GM21528 (cell line): ENCODE results near the gene IRX2.

Experiments used
- ATAC-seq: cut with Tn5 transposase; IDR thresholded peaks from one replicate; pipeline ENCODE4 v1.9.1; 2021; ENCODE audit warnings: mild to moderate bottlenecking, moderate library complexity; ENCODE audit not compliant: unreplicated experiment, low FRiP score

IRX2 gene

DNA sequence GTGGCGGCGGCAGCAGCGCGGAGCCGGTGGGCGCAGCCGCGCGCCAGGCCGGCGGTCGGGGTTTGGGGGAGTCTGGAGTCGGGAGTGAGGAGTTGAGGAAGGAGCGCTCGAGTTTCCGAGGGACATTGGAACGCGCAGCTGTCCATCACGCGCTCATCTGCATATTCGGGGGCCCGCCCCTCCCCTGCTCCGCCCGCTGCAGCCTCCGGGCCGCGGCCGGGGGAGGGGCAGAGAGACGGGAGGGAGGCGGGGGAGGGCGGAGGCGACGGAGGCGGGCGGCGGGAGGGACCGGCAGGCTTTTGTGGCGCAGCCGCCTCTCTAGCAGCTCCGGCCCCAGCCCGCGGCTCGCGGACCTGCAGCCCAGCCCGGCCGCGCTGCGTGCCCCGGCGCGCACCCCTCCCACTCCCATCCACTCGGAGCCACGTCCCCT lies at the start of gene IRX2:
IRX2 (minus strand) TSS at position 86 of the 430 bp plus-strand sequence. CDS start 264 bp downstream, outside the sequence.
- ATAC-seq, result no peak

DNA sequence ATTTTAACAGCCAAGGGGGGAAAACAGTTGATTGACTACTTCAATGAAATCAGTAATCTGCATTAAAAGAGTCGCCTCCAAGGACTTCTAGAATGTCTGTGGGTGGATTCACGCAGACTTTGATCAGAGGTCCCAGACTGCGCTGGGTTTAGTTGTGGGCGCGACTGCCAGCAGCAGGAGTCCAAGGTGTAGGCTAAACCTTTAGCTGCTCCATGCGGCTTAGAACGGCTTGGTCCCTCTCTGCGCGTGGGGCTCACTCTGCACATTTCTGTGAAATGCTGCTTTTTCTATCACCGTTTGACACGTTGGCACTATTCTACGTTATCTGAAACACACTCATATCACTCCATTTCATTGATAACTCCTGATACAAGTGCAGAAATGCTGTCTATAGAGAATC lies 48.6 kb upstream of the IRX2 start:
- no peak for ATAC-seq

DNA sequence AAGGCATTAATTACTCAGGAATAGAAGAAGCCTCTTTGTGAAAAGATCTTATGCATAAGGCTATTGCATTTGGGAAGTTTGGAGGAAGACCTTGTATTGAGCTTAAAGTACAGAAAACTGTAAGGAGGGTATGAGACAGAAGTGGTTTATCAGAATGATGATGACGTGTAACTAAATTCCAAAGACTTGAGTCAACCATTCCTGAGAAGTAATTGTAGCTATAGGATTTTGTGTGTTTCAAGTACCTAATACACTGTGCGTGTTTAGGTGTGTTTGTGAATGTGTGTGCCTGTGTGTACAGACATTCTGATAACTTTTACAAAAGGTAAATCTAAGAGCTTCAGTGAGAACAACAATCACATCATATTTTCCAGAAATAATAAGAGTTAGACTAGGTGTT lies 46.5 kb upstream of the IRX2 start:
- ATAC-seq, result no peak

DNA sequence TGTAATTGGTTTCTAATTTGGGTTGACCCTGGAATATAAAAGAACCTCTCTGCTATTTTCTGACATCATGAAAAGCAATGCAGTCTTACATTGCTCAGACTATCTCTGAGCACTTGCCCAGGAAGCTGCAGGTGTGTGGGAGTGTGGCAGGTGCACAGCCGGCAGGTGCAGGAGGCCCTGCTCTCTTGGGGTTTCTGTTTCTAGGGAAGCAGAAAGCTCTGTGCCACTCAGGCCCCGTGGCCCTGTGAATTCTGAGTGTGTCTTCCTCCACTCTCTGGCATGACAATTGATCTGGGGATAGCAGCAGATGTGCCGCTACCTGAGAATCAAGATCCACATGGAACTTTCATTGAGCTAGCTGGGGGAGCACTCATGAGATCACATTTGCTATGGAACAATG lies 45.7 kb upstream of the IRX2 start:
- no peak for ATAC-seq

DNA sequence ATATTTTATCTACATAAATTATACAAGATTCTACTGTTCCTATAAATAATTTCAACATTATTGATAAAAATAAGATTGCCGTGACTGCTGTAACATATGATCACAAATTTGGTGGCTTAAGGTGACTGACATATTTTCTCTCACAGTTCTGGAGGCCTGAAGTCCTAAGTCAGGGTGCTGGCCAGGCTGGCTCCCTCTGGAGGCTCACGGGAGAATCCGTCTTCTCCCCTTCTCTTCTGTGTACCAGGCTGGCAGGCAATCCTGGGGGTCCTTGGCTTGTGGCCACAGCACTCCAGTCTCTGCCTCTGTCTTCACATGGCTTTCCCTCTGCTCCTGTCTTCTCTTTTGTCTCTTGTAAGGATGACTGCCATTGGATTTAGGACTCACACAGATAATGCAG lies 31.7 kb upstream of the IRX2 start:
- no peak for ATAC-seq

DNA sequence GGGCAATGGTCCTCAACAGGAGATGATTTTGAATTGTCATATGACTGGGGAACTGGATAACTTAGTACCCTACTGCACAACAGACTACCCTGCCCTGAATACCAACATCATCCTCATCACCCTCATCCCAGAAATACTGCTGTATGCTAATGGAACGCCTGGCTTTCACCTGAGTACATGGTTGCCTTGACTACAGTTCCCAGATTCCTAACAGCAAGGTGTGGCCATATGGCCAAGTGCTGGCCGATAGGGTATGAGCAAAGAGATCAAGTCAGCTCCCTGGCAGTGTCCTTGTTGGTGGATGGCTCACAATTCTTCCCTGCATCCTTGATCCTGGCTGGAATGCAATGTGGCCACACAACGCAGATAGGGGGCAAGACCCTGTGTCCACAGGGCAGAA lies 31.2 kb upstream of the IRX2 start:
- no peak for ATAC-seq

DNA sequence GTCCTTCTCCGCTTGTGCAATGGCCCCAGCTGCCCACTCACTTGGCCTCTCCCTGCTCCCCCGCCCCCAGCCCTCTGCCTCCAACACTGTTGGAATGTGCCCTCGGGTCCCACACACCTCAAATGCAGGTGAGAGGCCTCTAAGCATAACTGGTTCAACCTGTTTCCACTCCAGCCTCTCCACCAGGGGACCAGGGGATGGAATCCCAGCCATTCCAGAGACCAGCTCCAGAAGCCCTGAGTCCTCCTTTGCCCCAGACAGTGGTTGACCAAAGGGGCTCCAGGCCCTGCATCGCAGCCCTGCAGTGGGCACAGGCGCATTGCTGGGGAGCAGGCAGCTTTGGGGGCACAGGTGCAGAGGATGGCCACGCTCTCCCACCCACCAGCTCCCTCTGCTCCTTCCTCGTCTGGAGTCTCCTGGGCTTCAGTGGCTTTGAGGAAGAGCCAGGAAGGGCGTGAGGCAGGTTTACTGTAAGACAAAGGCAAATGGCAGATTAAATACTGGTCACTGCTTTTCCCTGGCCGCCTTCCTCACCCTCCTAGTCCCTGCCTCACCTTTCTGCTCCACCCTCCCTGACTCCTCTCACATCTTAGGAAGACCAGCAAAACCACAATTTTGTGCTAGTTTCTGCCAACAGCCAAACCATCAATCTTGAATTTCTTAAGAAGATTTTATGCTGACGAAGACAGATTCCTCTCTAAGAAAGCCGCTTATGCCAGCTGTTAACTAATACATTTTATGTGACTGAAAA lies 29.1 kb upstream of the IRX2 start:
- no peak for ATAC-seq

DNA sequence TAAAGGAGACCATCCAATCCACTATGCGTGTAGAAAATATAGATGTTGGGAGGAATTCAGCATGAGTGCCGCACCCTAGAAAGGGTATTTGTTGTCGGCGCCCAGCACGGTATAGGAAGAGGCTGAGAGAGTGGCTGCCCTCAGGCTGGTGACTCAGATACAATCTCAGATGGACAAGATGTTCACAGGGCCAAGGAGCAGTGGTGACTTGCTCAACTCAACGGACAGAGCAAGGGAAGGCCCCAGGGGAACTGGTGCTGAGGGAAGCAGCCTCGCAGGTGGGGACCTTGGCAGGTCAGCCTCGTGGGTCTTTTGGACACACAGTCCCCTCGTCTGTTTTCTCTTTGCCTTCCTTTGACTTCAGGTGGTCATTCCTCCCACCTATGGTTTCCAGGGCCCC lies 28.0 kb upstream of the IRX2 start:
- no peak for ATAC-seq

DNA sequence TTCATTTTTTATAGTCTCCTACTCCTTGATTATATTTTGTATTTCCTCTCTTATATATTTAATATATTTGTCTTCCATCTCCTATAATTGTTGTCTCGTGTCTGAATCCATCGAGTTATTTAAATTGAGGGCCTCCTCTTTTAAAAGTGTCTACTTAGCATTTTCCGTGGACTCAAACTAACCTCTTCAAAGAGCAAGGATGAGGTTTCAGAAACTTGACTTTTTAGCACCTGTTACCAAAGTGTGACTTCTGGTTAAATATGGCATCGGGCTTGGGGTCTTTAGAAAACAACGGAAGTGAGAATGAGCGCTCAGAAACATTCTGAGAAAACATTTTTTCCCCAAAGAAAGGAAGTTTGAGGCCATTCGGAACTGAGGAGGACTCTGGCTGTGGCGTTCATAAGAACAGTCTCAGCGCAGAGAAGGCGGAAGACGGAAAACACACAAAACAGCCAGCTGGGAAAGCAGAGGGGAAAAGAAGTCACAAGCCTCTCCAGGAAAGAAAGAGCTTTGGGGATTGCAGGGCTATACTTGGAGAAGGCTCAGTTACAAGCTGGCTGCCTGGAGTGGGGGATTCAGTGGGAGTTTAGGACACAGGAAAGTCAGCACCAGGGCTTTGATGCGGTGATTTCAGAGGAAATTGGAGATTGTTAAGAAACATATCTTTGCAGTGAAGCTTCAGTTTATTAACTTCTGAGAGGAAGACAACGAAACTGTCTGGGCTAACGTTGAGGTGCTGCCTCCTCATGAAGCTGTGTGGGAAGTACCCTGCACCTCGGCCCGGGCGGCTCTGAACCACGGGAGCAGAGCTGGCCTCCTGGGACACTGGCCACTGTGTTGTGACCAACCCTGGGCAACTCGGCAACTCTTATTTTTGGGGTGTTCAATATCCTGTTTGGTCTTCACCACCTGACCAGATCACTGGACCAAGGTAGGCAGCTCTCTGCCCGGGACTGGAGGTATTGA lies 25.1 kb upstream of the IRX2 start:
- ATAC-seq, result no peak

DNA sequence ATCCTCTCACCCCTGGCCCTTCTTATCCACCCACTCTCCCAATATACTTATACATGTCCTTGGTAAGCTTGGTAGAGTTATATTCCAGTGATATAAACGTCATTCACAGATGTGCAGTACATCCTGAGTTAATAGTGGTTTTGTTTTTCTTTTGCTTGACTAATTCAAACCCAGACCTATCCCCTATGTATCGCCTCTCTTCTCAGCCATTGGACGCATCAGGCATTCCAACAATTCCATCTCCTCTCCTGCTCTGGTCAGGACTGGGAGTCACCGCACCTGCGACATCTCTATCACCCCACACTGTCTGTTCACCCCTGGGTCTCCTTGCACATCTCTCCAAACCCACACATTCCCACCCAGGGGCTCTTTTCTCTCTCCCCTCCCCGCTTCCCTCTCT lies 21.9 kb upstream of the IRX2 start:
- ATAC-seq, result no peak

DNA sequence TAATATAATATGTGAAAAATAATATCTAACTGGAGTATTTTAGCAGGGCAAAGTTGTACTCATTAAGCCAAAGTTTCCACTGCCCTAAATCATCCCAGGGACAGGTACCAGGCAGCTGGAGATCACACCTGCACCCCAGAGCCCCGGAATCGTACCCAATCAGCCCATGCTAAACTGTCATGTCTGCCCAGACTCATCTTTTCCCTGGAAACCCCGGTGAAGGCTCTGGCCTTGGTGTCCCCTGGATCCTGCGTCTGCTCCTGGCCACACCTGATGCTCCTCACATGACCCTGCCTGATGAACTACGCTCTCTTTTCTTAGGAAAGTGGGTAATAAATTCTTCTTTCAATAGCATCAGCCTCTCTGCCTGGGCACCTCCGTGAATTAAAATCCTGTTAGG lies 15.6 kb upstream of the IRX2 start:
- no peak for ATAC-seq

DNA sequence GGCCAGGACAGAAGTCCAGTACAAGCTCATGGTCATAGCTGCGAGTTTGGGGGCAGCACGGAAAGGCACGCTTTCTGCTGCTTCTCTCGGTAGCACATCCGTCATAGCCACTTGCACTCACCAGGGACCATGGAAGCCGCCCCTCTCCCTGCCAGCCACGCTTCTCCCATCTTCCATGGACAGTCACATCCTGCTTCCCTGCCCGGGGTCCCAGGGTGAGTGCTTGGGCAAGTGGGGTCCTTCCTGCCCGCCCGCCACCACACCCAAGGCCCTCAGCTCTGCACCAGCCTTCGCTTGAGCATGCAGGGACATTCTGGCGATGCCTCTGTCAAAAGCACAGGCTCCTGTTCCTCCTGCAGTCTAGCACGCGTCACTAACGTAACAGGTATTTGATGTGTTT lies 13.1 kb upstream of the IRX2 start:
- ATAC-seq, result no peak

DNA sequence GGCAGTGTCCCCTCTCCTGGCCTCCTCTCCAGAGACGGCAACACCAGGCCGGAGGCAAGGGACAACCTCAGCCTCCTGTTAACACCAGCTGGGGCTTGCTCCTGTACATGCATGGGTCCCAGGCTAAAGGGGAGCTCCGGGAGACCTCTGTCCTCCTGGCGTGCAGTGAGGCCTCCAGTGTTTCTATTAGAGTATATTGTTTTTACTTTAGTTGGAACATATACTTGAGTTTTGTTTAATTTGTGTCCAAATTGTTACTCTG lies 12.0 kb upstream of the IRX2 start:
- ATAC-seq, result no peak

DNA sequence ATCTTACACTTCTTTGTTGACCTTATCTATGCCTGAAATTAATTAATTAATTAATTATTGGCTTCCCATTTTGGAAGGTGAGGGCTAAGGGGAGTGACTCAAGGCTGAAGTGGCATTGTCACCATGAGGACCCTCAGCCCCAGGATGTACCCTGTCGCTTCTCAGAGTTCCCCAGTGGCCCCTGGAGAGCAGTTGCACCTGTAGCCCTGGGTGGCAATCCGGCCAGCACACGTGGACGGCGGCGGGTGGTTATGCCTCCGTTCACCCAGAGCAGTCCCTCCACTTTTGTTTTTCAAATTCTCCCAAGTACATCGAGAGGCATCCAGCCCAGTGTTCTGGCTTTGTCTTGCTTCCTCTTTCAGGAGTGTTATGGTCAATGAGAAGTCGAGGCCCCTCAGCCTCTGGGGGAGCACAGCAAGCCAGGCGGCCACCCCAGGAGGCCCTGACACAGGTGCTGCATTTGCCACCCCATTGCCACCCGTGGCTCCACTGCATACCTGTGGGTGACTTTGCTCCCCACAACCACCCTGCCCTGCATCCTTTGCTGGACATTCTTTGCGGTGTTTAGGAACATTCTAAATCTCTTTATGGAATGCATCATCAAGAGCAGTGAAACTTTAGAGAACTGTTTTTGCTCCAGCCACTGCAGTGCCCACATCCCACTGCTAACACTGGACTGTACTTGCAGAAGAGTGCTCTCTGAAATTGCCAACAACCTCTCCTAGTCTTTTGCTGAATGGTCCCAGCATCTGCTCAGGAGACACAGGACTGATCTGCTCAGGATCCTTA lies 11.5 kb upstream of the IRX2 start:
- ATAC-seq, result no peak

DNA sequence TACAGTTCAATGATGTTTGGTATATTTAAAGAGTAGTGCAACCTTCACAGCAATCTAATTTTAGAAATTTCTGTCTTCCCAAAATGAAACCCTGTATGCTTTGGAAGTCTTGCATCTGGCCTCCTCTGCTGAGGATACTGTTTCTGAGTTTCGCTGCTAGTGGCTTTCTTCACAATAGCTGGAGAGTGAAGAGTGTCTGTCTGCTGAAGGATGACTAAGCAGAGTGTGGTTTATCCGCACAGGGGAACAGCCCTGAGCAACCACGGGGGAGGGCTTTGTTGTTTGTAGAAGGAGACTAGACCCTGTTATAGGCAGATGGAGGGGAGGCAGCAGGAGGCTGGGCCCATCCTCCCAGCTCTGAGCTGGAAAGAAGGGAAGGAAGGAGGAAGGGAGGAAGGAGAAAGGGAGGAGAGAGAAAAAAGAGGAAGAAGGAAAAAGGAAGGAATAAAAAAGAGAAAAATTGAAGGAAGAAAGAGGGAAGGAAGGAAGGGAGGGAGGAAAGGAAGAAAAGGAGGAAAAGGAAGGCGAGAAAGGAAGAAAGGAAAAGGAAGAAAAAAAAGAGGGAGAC lies 10.5 kb upstream of the IRX2 start:
- ATAC-seq, result no peak

DNA sequence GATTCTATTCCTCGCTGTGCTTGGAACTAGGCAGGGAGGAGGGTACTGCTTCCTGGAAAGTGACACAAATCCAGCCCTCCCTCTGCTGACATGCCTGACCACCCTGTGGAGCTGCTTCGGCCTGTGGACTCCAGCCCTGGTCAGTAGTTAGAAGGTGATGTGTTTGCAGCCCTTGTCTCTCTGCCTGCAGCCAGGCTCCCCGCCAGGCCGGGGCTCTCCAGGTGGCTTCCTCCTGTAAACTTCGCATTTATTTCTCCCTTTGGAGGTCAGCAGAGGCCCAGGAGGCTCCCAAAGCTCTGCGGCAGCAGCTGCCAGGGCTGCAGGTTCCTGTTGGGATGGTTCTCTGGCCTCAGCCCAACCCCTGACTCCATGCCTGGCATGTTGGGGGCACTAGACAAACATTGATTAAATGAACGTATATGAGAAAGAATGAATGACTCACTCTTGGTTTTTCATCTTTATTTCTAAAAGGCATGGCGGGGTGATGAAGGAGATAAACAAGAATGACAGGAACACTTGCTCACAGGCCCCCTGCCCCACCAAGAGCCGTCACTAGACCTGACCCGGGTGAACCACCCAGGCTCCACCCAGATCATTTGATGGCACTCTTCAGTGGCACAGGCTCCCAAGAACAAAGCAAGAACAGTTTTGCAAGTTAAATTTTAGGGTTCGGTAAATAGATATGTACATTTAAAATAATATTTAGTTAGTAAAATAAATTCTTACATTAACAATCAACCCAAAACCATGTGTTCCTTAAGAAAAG lies 8.4 kb upstream of the IRX2 start:
- ATAC-seq, result no peak

DNA sequence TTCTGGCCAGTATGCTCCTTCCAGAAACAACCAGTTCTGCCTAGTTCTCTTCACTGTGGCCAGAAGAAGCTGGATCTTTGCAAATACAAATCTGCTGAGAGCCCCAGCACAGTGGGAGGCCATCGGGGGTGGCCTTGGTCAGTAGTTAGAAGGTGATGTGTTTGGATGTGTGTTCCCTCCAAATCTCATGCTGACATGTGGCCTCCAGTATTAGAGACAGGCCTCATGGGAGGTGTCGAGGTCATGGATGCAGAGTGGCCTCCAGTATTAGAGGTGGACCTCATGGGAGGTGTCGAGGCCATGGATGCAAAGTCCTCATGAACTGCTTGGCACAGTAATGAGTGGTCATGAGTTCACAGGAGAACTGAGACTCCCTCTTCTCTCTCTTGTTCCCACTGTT lies 7.6 kb upstream of the IRX2 start:
- no peak for ATAC-seq

DNA sequence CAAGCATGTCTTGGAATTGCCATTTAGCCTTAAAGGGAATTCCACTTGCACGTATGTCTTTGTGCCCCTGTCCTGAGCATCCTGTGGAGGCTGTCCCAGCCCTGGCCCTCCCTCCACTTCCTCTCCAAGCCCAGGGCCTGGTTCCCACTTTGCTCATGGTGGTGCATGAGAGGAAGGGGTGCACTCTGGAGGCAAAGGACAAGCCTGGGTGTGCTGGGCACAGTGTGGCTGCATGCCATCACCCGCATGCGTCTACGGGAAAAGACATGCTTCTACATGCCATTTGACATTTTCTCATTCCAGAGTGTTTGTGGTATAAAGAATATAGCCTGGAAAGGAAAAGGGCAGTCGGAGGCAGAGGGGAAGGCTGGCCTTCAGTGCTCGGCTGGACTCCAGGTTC lies 7.2 kb upstream of the IRX2 start:
- no peak for ATAC-seq

DNA sequence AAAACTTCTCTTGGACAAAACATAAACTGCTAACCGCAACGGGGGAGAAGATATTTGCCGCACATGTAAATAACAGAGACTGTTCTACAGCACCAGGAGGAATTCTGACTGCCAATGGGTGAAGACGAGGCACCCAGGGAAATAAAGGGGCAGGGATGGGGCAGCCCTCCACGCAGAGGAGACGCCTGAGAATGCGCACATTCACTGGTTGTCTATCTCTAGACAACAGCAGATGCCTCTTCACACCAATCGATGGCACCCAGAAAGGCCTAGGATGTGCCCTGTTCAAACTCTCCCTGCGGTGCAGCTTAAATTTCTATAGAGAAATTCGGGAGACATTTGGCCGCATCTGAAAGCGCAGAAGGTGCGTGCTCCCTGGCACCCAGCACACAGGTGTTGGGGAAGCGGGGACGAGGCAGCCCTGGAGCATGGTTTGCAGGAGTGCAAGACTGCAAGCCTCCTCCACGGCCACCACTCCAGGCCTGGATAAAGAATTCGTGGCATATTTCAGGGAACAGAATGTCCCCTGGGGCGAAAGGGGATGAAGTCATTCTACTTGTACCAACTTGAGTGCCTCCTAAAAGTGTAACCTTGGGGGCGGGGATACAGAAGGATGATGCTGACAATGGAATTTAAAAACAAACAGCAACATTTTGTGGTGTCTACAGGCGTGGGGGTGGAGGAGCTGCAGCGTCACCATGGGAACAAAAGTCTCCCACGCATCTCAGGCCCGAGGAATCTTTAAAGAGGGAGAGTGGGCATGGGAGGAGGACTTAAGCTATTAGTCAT lies 6.3 kb upstream of the IRX2 start:
- ATAC-seq, result no peak
